Endothelial cell of umbilical vein (primary cell): Measurements from ENCODE around the gene GLB1L. TPM values are rescaled to one million over a fixed set of nuclear protein-coding genes. Genes with fewer than 3 reads are reported as not detected.

Experiments used
- BruUV-seq: library from RNA; stranded (reverse); fragments of 400-500 nt; replicated peaks from 2 replicates; lab custom pipeline; 2021; lab: Mats Ljungman, UMichigan
- CTCF ChIA-PET: fragments of 300-600, 350-600 bp; sonication (Branson Sonifier 250); formaldehyde crosslinking; loops from one replicate; lab custom pipeline; 2021; ENCODE audit warnings: antibody characterized with exemption, inconsistent platforms; lab: Charles Lee
- POLR2A ChIA-PET: fragments of 300-600, 350-600 bp; sonication (Branson Sonifier 250); formaldehyde crosslinking; loops from one replicate; lab custom pipeline; 2021; ENCODE audit warnings: antibody characterized with exemption, inconsistent platforms; lab: Charles Lee
- DNase-seq: peaks from one replicate; pipeline ENCODE4 v3.0.0-alpha.2; 2011; ENCODE audit warnings: low read depth, low spot score
- FAIRE-seq: peaks from 2 replicates; lab custom pipeline; 2011; peaks lifted over from hg19 to GRCh38; lab: Jason Lieb, UNC
- H2AFZ ChIP-seq: 2 replicates; pipeline ENCODE4 v1.6.0; 2012; ENCODE audit warnings: low read depth, low read length, control low read depth, inconsistent platforms
- H3K27ac ChIP-seq: 2 replicates; pipeline ENCODE4 v1.5.1; 2011; ENCODE audit warnings: low read depth, mild to moderate bottlenecking, control low read depth, low read length, moderate library complexity; ENCODE audit not compliant: insufficient read depth
- H3K27me3 ChIP-seq, 2 experiments: 2 replicates each; pipeline versions ENCODE4 v1.6.0 to v1.6.1; 2011; ENCODE audit warnings: low read length in 2 of 2, mixed read lengths in 1 of 2; ENCODE audit not compliant: control insufficient read depth in 2 of 2, insufficient read depth in 2 of 2
- H3K36me3 ChIP-seq, 2 experiments: 2 replicates in 1 of 2; 3 replicates in 1 of 2; pipeline ENCODE4 v1.5.1; 2011; ENCODE audit warnings: low read length in 2 of 2, mild to moderate bottlenecking in 1 of 2, moderate library complexity in 1 of 2; ENCODE audit not compliant: control insufficient read depth in 2 of 2, insufficient read depth in 2 of 2; ENCODE audit errors: extremely low read depth in 1 of 2
- H3K4me1 ChIP-seq: 3 replicates; pipeline ENCODE4 v1.5.1; 2011; ENCODE audit warnings: mild to moderate bottlenecking, low read length; ENCODE audit not compliant: control insufficient read depth, insufficient read depth; ENCODE audit errors: extremely low read depth
- H3K4me2 ChIP-seq: 2 replicates; pipeline ENCODE4 v1.6.1; 2011; ENCODE audit warnings: low read length, control low read depth, mixed read lengths; ENCODE audit not compliant: insufficient read depth
- H3K4me3 ChIP-seq, 3 experiments: fragments of 200-600 bp in 1 of 3; sonication (generic), shearing (Covaris generic) in 1 of 3; replicated peaks in 1 of 3; 2 replicates each; pipeline ENCODE4 v1.5.1; 2011 to 2016; ENCODE audit warnings: control low read depth in 3 of 3, low read length in 3 of 3, mild to moderate bottlenecking in 2 of 3, inconsistent platforms in 1 of 3, low read depth in 1 of 3, moderate library complexity in 1 of 3; ENCODE audit not compliant: insufficient read depth in 1 of 3
- H3K79me2 ChIP-seq: 2 replicates; pipeline ENCODE4 v1.6.0; 2012; ENCODE audit warnings: low read length, inconsistent platforms; ENCODE audit not compliant: control insufficient read depth, insufficient read depth
- H3K9ac ChIP-seq: replicated peaks from 2 replicates; pipeline ENCODE3; 2011; ENCODE audit warnings: low read length, control low read depth; ENCODE audit not compliant: insufficient read depth; ENCODE audit errors: extremely low read depth
- H3K9me1 ChIP-seq: replicated peaks from 3 replicates; pipeline ENCODE4 v1.6.0; 2011; ENCODE audit warnings: mild to moderate bottlenecking, low read length; ENCODE audit not compliant: control insufficient read depth, insufficient read depth; ENCODE audit errors: extremely low read depth
- H3K9me3 ChIP-seq: replicated peaks from 2 replicates; pipeline ENCODE4 v1.5.1; 2012; ENCODE audit warnings: low read length, inconsistent platforms; ENCODE audit not compliant: control insufficient read depth, insufficient read depth
- H4K20me1 ChIP-seq: replicated peaks from 2 replicates; pipeline ENCODE3; 2011; ENCODE audit warnings: mild to moderate bottlenecking, low read length; ENCODE audit not compliant: control insufficient read depth, insufficient read depth; ENCODE audit errors: extremely low read depth
- FOS ChIP-seq: IDR thresholded peaks from 2 replicates; pipeline ENCODE4 v1.6.1; 2011; ENCODE audit warnings: mild to moderate bottlenecking, low read length, moderate library complexity, borderline replicate concordance; ENCODE audit not compliant: insufficient read depth
- GATA2 ChIP-seq: IDR thresholded peaks from 2 replicates; pipeline ENCODE4 v1.7.0; 2011; ENCODE audit warnings: low read depth, mild to moderate bottlenecking, moderate library complexity, mixed read lengths, low read length; ENCODE audit not compliant: insufficient read length, insufficient read depth
- JUN ChIP-seq: IDR thresholded peaks from 2 replicates; pipeline ENCODE4 v1.6.1; 2011; ENCODE audit warnings: borderline replicate concordance, low read depth; ENCODE audit not compliant: insufficient read length, insufficient read depth
- MYC ChIP-seq: IDR thresholded peaks from one replicate; pipeline ENCODE4 v1.6.1; 2011; ENCODE audit warnings: mild to moderate bottlenecking, low read depth, low read length
- dilution Hi-C: fragments of 300-500 bp; cut with MboI; formaldehyde crosslinking; loops from one replicate; pipeline ENCODE4 v1.15.0; 2019; ENCODE audit warnings: low sequenced_read_pairs; ENCODE audit not compliant: extremely low pct_ligation_motif_present
- intact Hi-C: fragments of 100-400 bp; cut with micrococcal nuclease; formaldehyde crosslinking; loops from one replicate; pipeline ENCODE4 v1.10.0; 2022
- polyA plus RNA-seq, 4 experiments: library from polyadenylated mRNA; depleted of rRNA in 3 of 4; stranded (reverse) in 3 of 4; unstranded in 1 of 4; fragments of >200 nt; gene quantifications; 2 replicates each; pipeline versions ENCODE4 v1.2.1 to v1.2.3, GENCODE V29; 2011 to 2012; ENCODE audit warnings: missing spikeins in 1 of 4
- total RNA-seq: library from RNA; stranded (reverse); gene quantifications from 2 replicates; pipeline ENCODE4 v1.2.3, GENCODE V29; 2021
- TF ChIP-seq, protein P1 (sequence below): IDR thresholded peaks from 2 replicates; pipeline ENCODE4 v1.6.1; 2011; ENCODE audit not compliant: insufficient read depth, insufficient read length

The GLB1L gene
- total and polyA plus RNA-seq, 2 donors (not counting 3 experiments of a cell fraction or from before 2014, with no cell fraction given) = 9.2 to 11.9 TPM

GRCh38 chr2:219284501-219285372, 39.5 kb upstream of the GLB1L start:
- Histone ChIP-seq H3K27me3 (no peaks in the 10 kb centered on the region), H3K9ac (no peak overlapping the region), H3K4me1 (peaks cover 6% of the 10 kb centered on the region), H3K4me3 (no peak overlapping the region), H3K9me3 (no peaks in the 10 kb centered on the region), H3K4me2 (no peak overlapping the region), H4K20me1 (no peaks in the 10 kb centered on the region), H2AFZ (no peak overlapping the region), H3K27ac (no peak overlapping the region), H3K9me1 (no peaks in the 10 kb centered on the region), H3K36me3 (peaks cover 0 to 21% of the 10 kb centered on the region in 2 experiments), H3K79me2 (no peaks in the 10 kb centered on the region)
- TF ChIP-seq, protein P1, sequence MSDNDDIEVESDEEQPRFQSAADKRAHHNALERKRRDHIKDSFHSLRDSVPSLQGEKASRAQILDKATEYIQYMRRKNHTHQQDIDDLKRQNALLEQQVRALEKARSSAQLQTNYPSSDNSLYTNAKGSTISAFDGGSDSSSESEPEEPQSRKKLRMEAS = no peak
- TF ChIP-seq FOS (no peak), GATA2 (no peak), MYC (no peak), JUN (no peak)
- CTCF ChIA-PET = interaction anchor here (12.6 kb wide), 1 partner anchor 10 kb away, joined by 253 read pairs; no protein-coding TSS in a partner anchor
- intact Hi-C loops (no loop called here), dilution Hi-C loops (no loop called here)
- no peak for DNase-seq
- POLR2A ChIA-PET = no interaction called here
- no peak for FAIRE-seq
- no TSS peak for BruUV-seq
